ENCODE data around the gene ZMYM2.

ZMYM2 gene

GRCh38 chr13:20109037-20109436 is 150.5 kb downstream of the ZMYM2 start:
- DNase-seq = no peak

DNA sequence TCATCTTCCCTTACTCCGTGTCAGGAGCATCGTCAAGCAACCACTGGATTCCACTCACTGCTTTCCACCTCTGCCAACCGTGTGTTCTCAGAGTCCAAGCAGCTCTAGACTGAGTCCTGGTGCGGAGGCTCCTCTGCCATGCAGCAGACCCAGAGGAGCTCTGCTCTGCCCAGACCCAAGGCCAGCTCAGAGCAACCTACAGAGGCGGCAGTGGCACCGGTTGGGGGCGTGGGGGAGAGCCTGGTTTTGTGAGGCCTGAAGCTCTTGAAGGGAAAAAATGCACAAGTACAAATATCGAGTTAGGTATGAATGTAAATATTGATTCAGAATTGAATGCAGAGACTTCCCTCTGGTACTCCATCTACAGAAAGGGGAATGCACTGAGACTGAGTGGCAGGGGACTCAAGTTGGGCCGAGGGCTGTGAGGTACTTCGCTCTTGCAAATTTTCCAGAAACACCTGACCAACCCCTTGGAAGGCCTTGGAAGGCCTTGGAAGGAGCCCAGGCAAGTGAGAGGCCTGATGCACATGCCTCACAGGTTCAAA is 155.6 kb downstream of the ZMYM2 start:
- DNase-seq = no peak

- no peak for DNase-seq
Observed at GRCh38 chr13:20116213-20116612, 157.7 kb downstream of the ZMYM2 start.

- peak; percentile 24 for DNase-seq
Observed at GRCh38 chr13:20118268-20119140, 160.0 kb downstream of the ZMYM2 start.

- DNase-seq = no peak
Observed at GRCh38 chr13:20119960-20120359, 161.4 kb downstream of the ZMYM2 start.

- no peak for DNase-seq
Observed at GRCh38 chr13:20121159-20121525, 162.6 kb downstream of the ZMYM2 start.

GRCh38 chr13:20124303-20124702 is 165.8 kb downstream of the ZMYM2 start:
- DNase-seq = no peak

DNA sequence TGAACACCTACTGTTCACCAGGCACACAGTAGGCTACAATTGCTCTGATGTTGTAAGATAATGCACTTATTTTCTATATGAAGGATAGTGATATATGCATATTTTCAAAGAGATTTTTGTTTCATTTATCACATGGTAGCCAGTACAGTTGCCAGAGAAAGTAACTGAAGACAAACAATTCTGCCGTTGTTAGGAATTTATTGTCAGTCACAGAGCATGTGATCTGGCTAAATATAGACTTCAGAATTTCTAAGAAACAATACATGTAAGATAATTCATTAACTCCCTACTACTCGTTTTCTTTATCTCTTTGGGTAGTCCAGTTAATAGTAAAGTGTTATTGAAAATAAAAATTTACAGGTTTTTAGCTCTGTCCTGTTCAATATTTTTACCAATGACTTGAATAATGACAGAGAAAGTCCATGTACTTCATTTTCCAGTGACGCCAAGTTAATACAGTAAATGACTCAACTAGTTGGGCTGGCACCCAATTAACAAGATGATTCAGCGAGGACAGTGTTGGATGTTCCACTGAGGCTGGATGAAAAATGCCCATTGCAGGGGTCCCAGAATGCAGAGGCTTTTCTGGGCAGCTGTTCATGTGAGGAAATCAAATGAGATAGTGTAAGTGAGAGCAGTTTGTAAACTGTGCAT is 166.7 kb downstream of the ZMYM2 start:
- DNase-seq = no peak

DNA sequence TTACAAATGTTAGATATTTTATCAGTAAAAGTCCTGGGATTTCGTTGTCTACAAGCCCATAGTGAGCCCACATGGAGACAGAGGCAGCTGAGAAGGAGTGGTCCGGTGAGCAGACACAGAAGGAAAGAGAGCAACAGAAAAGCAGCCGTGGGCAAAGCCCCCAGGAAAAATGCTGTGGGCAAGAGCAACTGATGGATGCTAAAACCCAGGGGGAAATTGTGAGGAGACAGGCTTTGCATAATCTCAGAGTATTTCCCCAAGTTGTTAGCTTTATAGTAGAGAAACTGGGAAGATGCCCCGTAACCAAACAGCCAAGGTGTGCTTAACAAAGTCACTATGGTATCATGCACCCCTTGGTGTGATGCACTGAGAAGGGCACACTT is 167.2 kb downstream of the ZMYM2 start:
- DNase-seq = no peak

DNA sequence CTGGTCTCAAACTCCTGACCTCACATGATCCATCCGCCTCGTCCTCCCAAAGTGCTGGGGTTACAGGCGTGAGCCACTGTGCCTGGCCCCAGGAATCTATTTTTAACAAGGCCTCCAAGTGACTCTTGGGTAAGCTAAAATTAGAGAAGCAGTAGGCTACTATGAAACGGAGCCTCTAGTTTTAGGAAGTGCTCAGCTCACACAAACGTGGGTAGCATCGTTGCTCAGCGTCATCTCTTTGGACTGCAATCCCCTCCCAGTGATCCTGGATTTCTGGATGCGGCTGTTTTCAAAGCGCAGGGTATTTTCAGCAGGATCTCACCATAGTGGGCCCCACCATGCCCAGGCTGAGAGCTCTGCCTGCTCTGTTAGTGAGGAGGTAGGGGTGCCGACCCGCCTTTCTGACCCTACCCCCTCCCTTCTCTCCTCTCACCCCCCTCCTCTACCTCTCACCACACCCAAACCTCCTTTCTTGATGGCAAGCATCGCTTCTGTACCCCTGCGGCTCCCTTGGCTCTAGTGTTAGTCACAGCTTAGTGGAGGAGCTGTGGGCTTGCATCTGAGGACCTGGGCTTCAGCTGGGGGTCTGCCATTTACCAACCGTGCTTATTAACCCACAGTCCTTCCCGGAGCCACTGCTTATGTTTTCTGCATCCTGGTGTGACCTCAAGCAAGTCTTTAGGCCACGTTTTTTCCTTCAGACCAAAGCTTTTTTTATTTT is 168.2 kb downstream of the ZMYM2 start:
- no peak for DNase-seq

DNA sequence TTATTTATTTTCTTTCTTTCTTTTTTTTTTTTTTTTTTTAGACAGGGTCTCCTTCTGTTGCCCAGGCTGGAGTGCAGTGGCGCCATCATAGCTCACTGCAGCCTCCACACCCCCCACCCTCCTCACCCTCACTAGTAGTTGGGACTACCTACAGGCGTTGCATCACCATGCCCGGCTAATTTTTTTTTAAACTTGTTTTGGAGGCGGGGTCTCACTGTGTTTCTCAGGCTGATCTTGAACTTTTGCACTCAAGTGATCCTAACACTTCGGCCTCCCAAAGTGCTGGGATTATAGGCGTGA is 168.7 kb downstream of the ZMYM2 start:
- no peak for DNase-seq

DNA sequence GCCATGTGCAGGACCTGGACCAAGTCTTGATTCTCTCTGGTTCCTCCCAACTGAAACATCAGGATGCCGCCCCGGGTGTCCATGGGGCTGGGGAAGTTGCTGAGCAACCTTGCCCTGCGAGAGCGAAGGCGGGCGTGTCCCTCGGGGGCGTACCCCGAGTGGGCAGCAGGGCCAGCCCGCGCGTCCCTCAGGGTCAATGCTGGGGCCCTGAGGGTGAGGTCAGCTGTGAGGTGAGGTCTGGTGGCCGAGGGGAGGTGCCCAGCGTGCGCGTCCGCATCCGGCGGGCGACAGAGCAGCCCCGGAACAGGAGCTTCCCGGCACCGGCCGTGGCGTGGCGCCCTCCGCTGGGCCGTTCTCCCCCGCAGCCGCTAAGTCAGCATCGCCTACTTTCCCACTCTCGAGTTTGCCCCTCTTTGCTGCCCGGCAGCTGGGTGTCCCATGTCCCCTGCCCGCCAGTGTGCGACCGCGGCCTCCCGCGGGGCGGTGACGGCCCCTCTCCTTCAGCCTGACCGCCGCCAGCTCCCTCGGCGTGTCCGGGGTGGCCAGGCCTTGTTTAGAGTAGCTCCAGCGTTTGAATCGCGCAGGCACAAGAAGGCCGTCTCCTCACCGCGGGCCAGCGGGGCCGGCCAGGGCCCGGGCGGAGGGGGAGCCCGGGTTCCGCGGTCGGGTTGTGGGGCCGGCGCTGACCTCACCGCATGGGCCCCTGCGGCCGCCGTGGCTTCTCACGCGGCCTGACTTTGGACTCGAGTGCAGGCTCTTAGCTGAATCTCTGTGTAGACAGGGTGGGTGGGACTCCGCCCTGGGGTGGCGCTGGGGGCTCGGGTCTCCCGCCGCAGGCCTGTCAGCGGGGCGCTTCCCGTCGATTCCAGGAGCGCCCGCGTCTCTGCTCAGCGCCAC is 169.3 kb downstream of the ZMYM2 start:
- DNase-seq = peak; percentile 30

DNA sequence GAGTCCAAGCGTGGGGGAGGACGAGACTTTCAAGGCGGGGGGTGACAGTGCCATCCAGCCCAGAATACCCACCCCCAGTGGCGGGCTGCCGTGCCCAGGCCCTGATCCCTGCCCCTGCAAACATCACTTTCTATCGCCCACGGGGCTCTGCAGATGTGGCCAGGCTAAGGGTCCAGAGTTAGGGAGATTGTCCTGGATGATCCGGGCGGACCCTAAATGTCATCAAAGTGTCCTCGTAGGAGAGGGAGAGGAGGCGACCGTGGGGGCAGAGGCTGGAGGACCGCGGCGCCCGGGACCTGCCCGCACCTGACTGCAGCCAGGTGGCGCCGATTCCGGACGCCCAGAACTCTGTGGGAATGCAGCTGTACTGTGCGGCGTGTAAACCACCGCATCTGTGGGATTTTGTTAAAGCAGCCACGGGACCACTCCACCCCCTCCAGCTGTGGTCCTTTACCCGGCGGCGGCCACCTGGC is 170.0 kb downstream of the ZMYM2 start:
- no peak for DNase-seq

- no peak for DNase-seq
Observed at GRCh38 chr13:20129076-20129475, 170.5 kb downstream of the ZMYM2 start.

DNA sequence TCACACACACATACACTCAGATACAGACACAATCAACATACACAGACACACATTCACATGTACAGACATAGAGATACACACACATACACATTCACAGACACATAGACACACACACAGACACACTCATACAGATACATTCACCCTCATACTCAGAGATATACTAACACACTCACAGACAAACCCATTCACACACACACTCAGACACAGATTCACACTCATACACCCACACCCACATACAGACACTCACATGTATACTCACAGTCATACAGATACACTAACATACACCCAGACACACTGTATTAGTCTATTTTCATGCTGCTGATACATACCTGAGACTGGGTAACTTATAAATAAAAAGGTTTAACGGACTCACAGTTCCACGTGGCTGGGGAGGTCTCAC is 171.5 kb downstream of the ZMYM2 start:
- no peak for DNase-seq

GRCh38 chr13:20130652-20131051 is 172.1 kb downstream of the ZMYM2 start:
- DNase-seq = no peak

DNA sequence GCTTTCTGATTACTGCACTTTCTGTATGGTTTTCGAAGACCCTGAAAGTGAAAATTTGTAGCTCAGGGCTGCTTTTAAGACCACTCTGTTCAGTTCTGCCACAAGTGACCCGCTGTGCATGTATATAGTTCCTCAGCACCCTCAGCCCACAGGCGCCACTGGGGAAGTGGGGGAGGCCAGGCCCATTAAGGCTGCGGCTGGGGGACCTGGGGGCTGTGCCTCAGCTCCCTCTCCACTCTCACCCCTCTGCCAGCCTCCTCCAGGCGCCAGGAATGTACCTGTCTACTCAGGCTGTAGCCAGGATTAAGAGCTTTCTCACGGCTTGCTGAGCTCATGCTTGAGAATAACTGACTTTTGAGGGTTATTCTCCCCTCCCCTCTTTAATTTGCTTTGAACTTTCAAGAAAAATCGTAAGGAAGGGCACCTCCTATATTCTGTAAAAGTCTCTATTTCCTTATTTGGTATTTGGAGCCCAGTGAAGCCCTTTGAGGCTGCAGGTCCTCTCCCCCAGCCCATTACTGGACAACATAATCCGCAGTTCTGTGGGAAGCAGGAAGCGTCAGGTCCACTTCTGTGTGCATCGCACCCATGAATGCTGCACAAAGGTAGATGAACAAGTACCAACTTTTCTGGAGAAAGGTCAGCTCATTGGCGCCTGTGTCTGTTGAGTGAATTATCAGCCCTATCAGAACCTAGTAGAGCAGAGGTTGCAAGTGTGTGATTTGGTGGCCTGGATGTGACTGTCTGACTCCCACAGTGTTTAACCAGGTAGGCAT is 172.7 kb downstream of the ZMYM2 start:
- no peak for DNase-seq

DNA sequence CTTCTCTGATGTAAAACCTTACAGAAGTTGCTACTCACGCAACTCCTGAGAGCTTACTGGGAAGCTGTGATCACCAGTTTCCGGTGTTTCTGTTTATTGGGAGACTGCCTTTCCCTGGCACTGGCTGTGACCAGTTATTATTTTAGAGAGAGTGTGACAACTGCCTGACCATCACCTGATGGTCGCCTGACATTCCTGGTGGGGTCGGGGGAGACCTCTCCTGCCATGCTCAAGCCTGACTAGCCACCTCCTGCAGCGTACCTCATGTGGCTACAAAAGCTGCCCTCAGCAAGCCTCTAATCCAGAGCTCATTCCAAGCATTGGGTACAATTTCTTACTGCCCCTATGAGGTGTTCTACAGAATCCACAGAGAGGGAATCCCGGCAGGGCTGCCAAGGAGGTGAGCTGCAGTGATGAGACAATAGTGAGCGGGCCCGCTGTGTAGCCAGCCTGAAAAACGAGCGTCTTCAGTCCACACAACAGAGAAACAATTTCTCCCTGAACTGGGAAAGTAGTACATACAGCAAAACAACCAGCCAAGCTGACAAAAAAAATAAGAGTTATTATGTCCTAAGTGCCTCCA is 173.6 kb downstream of the ZMYM2 start:
- no peak for DNase-seq

GRCh38 chr13:20134732-20135131 is 176.2 kb downstream of the ZMYM2 start:
- no peak for DNase-seq

GRCh38 chr13:20136781-20137703 is 178.5 kb downstream of the ZMYM2 start:
- peak; percentile 60 for DNase-seq
